Peyer's patch (tissue), 4 donors: ENCODE results near the gene ALKBH1. TPM values are rescaled to one million over a fixed set of nuclear protein-coding genes. Genes with fewer than 3 reads are reported as not detected.
A peak's percentile ranks its signal among the peaks of the same experiment; 100 is the strongest.

Source experiments
- DNase-seq, 3 donors: peaks; one replicate each; pipeline ENCODE4 v3.0.0-alpha.2; 2017 to 2019
- H3K27ac ChIP-seq, 4 donors: fragments of 200-600 bp; sonication (generic); one replicate each; pipeline ENCODE4 v1.5.1; 2016 to 2019
- H3K27me3 ChIP-seq, 2 donors: fragments of 200-600 bp; sonication (generic); one replicate each; pipeline ENCODE4 v1.5.1; 2019
- H3K36me3 ChIP-seq, 3 donors: fragments of 200-600 bp; sonication (generic); one replicate each; pipeline ENCODE4 v1.5.1; 2016 to 2019
- H3K4me1 ChIP-seq, 4 donors: fragments of 200-600 bp; sonication (generic); one replicate each; pipeline ENCODE4 v1.5.1; 2016 to 2019
- H3K4me3 ChIP-seq, 4 donors: fragments of 200-600 bp; sonication (generic); 1 replicate in 3 of 4; 2 replicates in 1 of 4; pipeline ENCODE4 v1.5.1; 2016 to 2019; ENCODE audit warnings: mild to moderate bottlenecking in 1 of 4
- H3K9me3 ChIP-seq, 4 donors: fragments of 200-600 bp; sonication (generic); one replicate each; pipeline ENCODE4 v1.5.1; 2016 to 2019; ENCODE audit warnings: mild to moderate bottlenecking in 1 of 4
- CTCF ChIP-seq, 6 experiments: fragments of 450-650 bp in 4 of 6; fragments of 200-600 bp in 2 of 6; sonication (generic) in 1 of 6; IDR thresholded peaks; one replicate each; pipeline ENCODE4 v1.5.1; 2017 to 2019; ENCODE audit warnings: antibody characterized with exemption in 6 of 6, mild to moderate bottlenecking in 3 of 6, moderate library complexity in 1 of 6
- POLR2A ChIP-seq, 2 donors: fragments of 450-650 bp; IDR thresholded peaks; one replicate each; pipeline ENCODE4 v1.5.1; 2017; ENCODE audit warnings: antibody characterized with exemption in 2 of 2, mild to moderate bottlenecking in 2 of 2, moderate library complexity in 2 of 2
- total RNA-seq, 4 donors: library from RNA; depleted of rRNA; stranded (reverse); fragments of >200 nt; gene quantifications; one replicate each; pipeline ENCODE4 v1.1.0, GENCODE V29; 2016

The ALKBH1 gene
- total RNA-seq, 4 donors from 2014 or later: 12.6 to 15.4 (median 14.2) TPM

GRCh38 chr14:77646907-77647306, 60.9 kb downstream of the ALKBH1 start:
- no peaks in the 10 kb centered on the region for H3K36me3 ChIP-seq
- no peaks in the 10 kb centered on the region for H3K27me3 ChIP-seq
- no peak for DNase-seq
- peak overlapping the region in 1 of 4 donors; percentile 15 for H3K27ac ChIP-seq
- no peaks in the 10 kb centered on the region for H3K9me3 ChIP-seq
- peaks cover 0 to 20% (median 0%) of the 10 kb centered on the region in 4 donors for H3K4me1 ChIP-seq
- no peak overlapping the region for H3K4me3 ChIP-seq
- TF ChIP-seq POLR2A (IDR thresholded peaks at IDR 0.05): no peak
- no peak for TF ChIP-seq CTCF (IDR thresholded peaks at IDR 0.05)

- TF ChIP-seq POLR2A (IDR thresholded peaks at IDR 0.05) (no peak), CTCF (IDR thresholded peaks at IDR 0.05) (no peak)
- no peak overlapping the region for H3K27ac ChIP-seq
- no peak overlapping the region for H3K4me3 ChIP-seq
- H3K4me1 ChIP-seq: peaks cover 0 to 32% (median 0%) of the 10 kb centered on the region in 4 donors
- no peak for DNase-seq
- no peaks in the 10 kb centered on the region for H3K9me3 ChIP-seq
- H3K36me3 ChIP-seq: no peaks in the 10 kb centered on the region
- H3K27me3 ChIP-seq: no peaks in the 10 kb centered on the region
Observed at GRCh38 chr14:77645520-77646230, 62.1 kb downstream of the ALKBH1 start.

GRCh38 chr14:77642407-77642806, 65.4 kb downstream of the ALKBH1 start:
- DNase-seq: no peak
- no peaks in the 10 kb centered on the region for H3K9me3 ChIP-seq
- H3K4me1 ChIP-seq: peaks cover 0 to 21% (median 0%) of the 10 kb centered on the region in 4 donors
- H3K27ac ChIP-seq: peak overlapping the region; percentile 59 to 85 (median 74)
- no peaks in the 10 kb centered on the region for H3K27me3 ChIP-seq
- no peaks in the 10 kb centered on the region for H3K36me3 ChIP-seq
- TF ChIP-seq CTCF (IDR thresholded peaks at IDR 0.05) (no peak), POLR2A (IDR thresholded peaks at IDR 0.05) (no peak)
- peak overlapping the region; percentile 45 to 59 (median 51) for H3K4me3 ChIP-seq

- H3K4me3 ChIP-seq: peak overlapping the region; percentile 45 to 59 (median 51)
- peaks cover 0 to 21% (median 0%) of the 10 kb centered on the region in 4 donors for H3K4me1 ChIP-seq
- no peaks in the 10 kb centered on the region for H3K27me3 ChIP-seq
- TF ChIP-seq POLR2A (IDR thresholded peaks at IDR 0.05) (no peak), CTCF (IDR thresholded peaks at IDR 0.05) (no peak)
- H3K9me3 ChIP-seq: no peaks in the 10 kb centered on the region
- H3K27ac ChIP-seq: peak overlapping the region; percentile 59 to 85 (median 74)
- peak; percentile 66 to 89 (median 78) for DNase-seq
- H3K36me3 ChIP-seq: no peaks in the 10 kb centered on the region
Observed at GRCh38 chr14:77641534-77642341, 66.1 kb downstream of the ALKBH1 start.

GRCh38 chr14:77640756-77641533, 66.9 kb downstream of the ALKBH1 start:
- Histone ChIP-seq H3K9me3 (no peaks in the 10 kb centered on the region), H3K36me3 (no peaks in the 10 kb centered on the region), H3K4me1 (peaks cover 0 to 19% (median 0%) of the 10 kb centered on the region in 4 donors), H3K27ac (peak overlapping the region; percentile 48 to 78 (median 64)), H3K4me3 (peak overlapping the region; percentile 45 to 59 (median 51)), H3K27me3 (no peaks in the 10 kb centered on the region)
- peak in 1 of 3 donors; percentile 18 for DNase-seq
- TF ChIP-seq POLR2A (IDR thresholded peaks at IDR 0.05): no peak
- TF ChIP-seq CTCF (IDR thresholded peaks at IDR 0.05): no peak
